ENCODE measurements around the gene MROH8. TPM values are rescaled to one million over a fixed set of nuclear protein-coding genes. Genes with fewer than 3 reads are reported as not detected.

Gene MROH8
- total RNA-seq, 1 experiment from 2014 or later: 1.8 TPM

- Histone ChIP-seq H3K9me3 (ENCODE audit: control insufficient read depth, insufficient read depth, low read depth, low read length) (no peaks in the 10 kb centered on the region), H3K36me3 (ENCODE audit: control insufficient read depth, insufficient read depth, low read length) (no peaks in the 10 kb centered on the region), H3K27me3 (ENCODE audit: control insufficient read depth, insufficient read depth, low read length) (no peaks in the 10 kb centered on the region), H3K4me1 (ENCODE audit: control insufficient read depth, insufficient read depth, low read length) (no peaks in the 10 kb centered on the region), H3K27ac (ENCODE audit: low read length) (no peak overlapping the region), H3K4me3 (ENCODE audit: low read depth in 2 of 2, low read length in 2 of 2) (no peak overlapping the region)
- CTCF ChIA-PET: no interaction called here
- no TSS peak for BruUV-seq (replicated peaks)
- intact Hi-C loops (cut with micrococcal nuclease; ENCODE audit: unreplicated experiment): no loop called here
- in situ Hi-C loops (cut with HindIII; ENCODE audit: low pct_unique_long_range_greater_than_20kb, low sequenced_read_pairs): no loop called here
- DNase-seq (ENCODE audit: low read depth, low spot score) (no peak), ATAC-seq (no peak)
- TF ChIP-seq CTCF (IDR thresholded peaks at IDR 0.05): no peak
- POLR2A ChIA-PET: no interaction called here
These were observed 67.4 kb downstream of the MROH8 start for GRCh38 chr20:37111926-37112455.

GRCh38 chr20:37108676-37109075 is 70.7 kb downstream of the MROH8 start:
- H3K4me3 ChIP-seq (ENCODE audit: low read depth in 2 of 2, low read length in 2 of 2): no peak overlapping the region
- no peak for TF ChIP-seq REST (IDR thresholded peaks at IDR 0.05; ENCODE audit: insufficient read depth in 1 of 2, low read depth in 2 of 2, low read length in 1 of 2)
- TF ChIP-seq TCF7L2 (IDR thresholded peaks at IDR 0.05; ENCODE audit: low read depth, low read length): no peak
- no peak for TF ChIP-seq SIN3A (IDR thresholded peaks at IDR 0.05; ENCODE audit: borderline replicate concordance, insufficient read depth, low read depth, low read length)
- TF ChIP-seq POLR2AphosphoS5 (IDR thresholded peaks at IDR 0.05; ENCODE audit: low read depth, low read length): no peak
- no peak for TF ChIP-seq CTCF (IDR thresholded peaks at IDR 0.05)
- ChIA-PET POLR2A (no interaction called here), CTCF (interaction anchor here (0.5 kb wide), 1 partner anchor 47 kb away, joined by 5 read pairs; no protein-coding TSS in a partner anchor)
- intact Hi-C loops (cut with micrococcal nuclease; ENCODE audit: unreplicated experiment) (no loop called here), in situ Hi-C loops (cut with HindIII; ENCODE audit: low pct_unique_long_range_greater_than_20kb, low sequenced_read_pairs) (no loop called here)
- no peak for DNase-seq (ENCODE audit: low read depth, low spot score)
- H3K36me3 ChIP-seq (ENCODE audit: control insufficient read depth, insufficient read depth, low read length): no peaks in the 10 kb centered on the region
- no peak for ATAC-seq
- no peak overlapping the region for H3K27ac ChIP-seq (ENCODE audit: low read length)
- H3K4me1 ChIP-seq (ENCODE audit: control insufficient read depth, insufficient read depth, low read length): no peaks in the 10 kb centered on the region
- no TSS peak for BruUV-seq (replicated peaks)
- H3K27me3 ChIP-seq (ENCODE audit: control insufficient read depth, insufficient read depth, low read length): no peaks in the 10 kb centered on the region
- no peaks in the 10 kb centered on the region for H3K9me3 ChIP-seq (ENCODE audit: control insufficient read depth, insufficient read depth, low read depth, low read length)

Data from Panc1 (cell line).